ENCODE measurements around the gene ADAMTS6.

The ADAMTS6 gene

DNA sequence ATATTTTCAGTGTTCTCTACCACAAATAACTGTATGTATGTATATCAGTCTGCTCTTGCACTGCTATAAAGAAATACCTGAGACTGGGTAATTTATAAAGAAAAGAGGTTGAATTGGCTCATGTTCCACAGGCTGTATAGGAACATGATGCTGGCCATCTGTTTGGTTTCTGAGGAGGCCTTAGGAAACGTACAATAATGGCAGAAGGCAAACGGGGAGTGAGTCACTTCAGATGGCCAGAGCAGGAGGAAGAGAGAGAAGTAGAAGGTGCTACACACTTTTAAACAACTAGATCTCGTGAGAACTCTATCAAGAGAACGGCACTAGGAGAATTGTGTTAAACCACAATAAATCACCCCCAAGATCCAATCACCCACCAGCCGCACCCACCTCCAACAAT, 121.7 kb downstream of the ADAMTS6 start:
- Histone ChIP-seq H3K36me3 (no peaks in the 10 kb centered on the region), H3K27ac (no peak overlapping the region), H3K4me3 (ENCODE audit: low read depth, low read length) (no peak overlapping the region), H3K27me3 (ENCODE audit: insufficient read depth, low read depth, severe bottlenecking) (no peaks in the 10 kb centered on the region), H3K9me3 (ENCODE audit: severe bottlenecking) (no peaks in the 10 kb centered on the region)
- no peak for DNase-seq
- TF ChIP-seq, protein P1, sequence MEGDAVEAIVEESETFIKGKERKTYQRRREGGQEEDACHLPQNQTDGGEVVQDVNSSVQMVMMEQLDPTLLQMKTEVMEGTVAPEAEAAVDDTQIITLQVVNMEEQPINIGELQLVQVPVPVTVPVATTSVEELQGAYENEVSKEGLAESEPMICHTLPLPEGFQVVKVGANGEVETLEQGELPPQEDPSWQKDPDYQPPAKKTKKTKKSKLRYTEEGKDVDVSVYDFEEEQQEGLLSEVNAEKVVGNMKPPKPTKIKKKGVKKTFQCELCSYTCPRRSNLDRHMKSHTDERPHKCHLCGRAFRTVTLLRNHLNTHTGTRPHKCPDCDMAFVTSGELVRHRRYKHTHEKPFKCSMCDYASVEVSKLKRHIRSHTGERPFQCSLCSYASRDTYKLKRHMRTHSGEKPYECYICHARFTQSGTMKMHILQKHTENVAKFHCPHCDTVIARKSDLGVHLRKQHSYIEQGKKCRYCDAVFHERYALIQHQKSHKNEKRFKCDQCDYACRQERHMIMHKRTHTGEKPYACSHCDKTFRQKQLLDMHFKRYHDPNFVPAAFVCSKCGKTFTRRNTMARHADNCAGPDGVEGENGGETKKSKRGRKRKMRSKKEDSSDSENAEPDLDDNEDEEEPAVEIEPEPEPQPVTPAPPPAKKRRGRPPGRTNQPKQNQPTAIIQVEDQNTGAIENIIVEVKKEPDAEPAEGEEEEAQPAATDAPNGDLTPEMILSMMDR (IDR thresholded peaks at IDR 0.05; ENCODE audit: low read depth, low read length) = no peak

DNA sequence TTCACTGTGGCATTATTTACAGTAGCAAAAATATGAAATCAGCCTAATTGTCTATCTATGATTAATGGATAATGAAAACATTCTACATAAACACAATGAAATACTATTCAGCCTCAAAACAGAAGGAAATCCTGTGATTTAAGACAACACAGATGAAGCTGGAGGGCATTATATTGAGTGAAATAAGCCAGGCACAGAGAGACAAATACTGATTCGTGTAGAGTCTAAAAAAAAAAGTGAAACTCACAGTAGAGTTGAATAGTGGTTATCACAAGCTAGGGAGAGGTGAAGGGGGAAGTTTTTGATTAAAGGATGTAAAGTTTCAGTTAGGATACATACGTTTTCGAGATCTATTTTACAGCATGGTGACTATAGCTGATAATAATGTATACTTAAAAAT, 122.2 kb downstream of the ADAMTS6 start:
- no peak overlapping the region for H3K4me3 ChIP-seq (ENCODE audit: low read depth, low read length)
- H3K27me3 ChIP-seq (ENCODE audit: insufficient read depth, low read depth, severe bottlenecking) = no peaks in the 10 kb centered on the region
- DNase-seq = no peak
- H3K9me3 ChIP-seq (ENCODE audit: severe bottlenecking) = no peaks in the 10 kb centered on the region
- no peak overlapping the region for H3K27ac ChIP-seq
- H3K36me3 ChIP-seq = no peaks in the 10 kb centered on the region
- TF ChIP-seq, protein P1 (IDR thresholded peaks at IDR 0.05; ENCODE audit: low read depth, low read length) = no peak

DNA sequence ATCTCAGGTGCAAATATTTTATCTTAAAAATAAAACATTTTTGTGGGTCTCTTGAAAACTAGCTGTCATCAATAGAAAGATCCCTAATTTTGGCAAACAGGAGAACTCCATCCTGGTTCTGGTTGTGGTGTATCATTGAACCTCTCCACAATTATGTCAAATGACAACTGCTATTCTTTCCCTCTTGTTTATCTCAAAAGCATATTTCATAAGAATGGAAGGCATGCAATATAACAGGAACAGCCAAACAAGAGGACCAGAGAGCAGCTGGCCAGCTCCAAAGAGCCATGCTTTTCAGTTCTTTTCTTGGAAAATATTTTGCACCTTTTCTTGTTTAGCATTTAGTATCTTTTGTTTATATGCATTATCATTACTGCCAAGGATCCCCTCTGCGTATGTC, 125.4 kb downstream of the ADAMTS6 start:
- no peaks in the 10 kb centered on the region for H3K27me3 ChIP-seq (ENCODE audit: insufficient read depth, low read depth, severe bottlenecking)
- no peaks in the 10 kb centered on the region for H3K9me3 ChIP-seq (ENCODE audit: severe bottlenecking)
- TF ChIP-seq, protein P1 (IDR thresholded peaks at IDR 0.05; ENCODE audit: low read depth, low read length) = no peak
- H3K27ac ChIP-seq = no peak overlapping the region
- H3K36me3 ChIP-seq = no peaks in the 10 kb centered on the region
- H3K4me3 ChIP-seq (ENCODE audit: low read depth, low read length) = no peak overlapping the region
- DNase-seq = no peak

- no peaks in the 10 kb centered on the region for H3K27me3 ChIP-seq (ENCODE audit: insufficient read depth, low read depth, severe bottlenecking)
- no peaks in the 10 kb centered on the region for H3K36me3 ChIP-seq
- DNase-seq = no peak
- H3K27ac ChIP-seq = no peak overlapping the region
- no peaks in the 10 kb centered on the region for H3K9me3 ChIP-seq (ENCODE audit: severe bottlenecking)
- TF ChIP-seq, protein P1 (IDR thresholded peaks at IDR 0.05; ENCODE audit: low read depth, low read length) = no peak
- H3K4me3 ChIP-seq (ENCODE audit: low read depth, low read length) = no peak overlapping the region
Measured at GRCh38 chr5:65355301-65355700, 126.4 kb downstream of the ADAMTS6 start.

DNA sequence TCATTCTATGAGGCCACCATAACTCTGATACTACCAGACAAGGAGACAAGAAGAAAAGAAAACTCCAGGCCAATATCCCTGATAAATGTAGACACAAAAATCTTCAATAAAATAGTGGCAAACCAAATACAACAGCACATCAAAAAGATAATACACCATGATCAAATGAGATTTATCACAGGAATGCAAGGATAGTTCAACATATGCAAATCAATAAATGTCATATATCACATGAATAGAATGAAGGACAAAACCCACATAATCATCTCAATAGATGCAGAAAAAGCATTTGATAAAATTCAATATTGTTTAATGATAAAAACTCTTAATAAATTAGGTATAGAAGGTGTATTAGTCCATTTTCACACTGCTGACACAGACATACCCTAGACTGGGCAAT, 139.9 kb downstream of the ADAMTS6 start:
- Histone ChIP-seq H3K27me3 (ENCODE audit: insufficient read depth, low read depth, severe bottlenecking) (no peaks in the 10 kb centered on the region), H3K27ac (no peak overlapping the region), H3K9me3 (ENCODE audit: severe bottlenecking) (no peaks in the 10 kb centered on the region), H3K36me3 (no peaks in the 10 kb centered on the region), H3K4me3 (ENCODE audit: low read depth, low read length) (no peak overlapping the region)
- no peak for DNase-seq
- TF ChIP-seq, protein P1 (IDR thresholded peaks at IDR 0.05; ENCODE audit: low read depth, low read length) = no peak

GRCh38 chr5:65338606-65339151, 143.0 kb downstream of the ADAMTS6 start:
- DNase-seq = no peak
- Histone ChIP-seq H3K27me3 (ENCODE audit: insufficient read depth, low read depth, severe bottlenecking) (no peaks in the 10 kb centered on the region), H3K36me3 (no peaks in the 10 kb centered on the region), H3K27ac (no peak overlapping the region), H3K4me3 (ENCODE audit: low read depth, low read length) (no peak overlapping the region), H3K9me3 (ENCODE audit: severe bottlenecking) (no peaks in the 10 kb centered on the region)
- TF ChIP-seq, protein P1 (IDR thresholded peaks at IDR 0.05; ENCODE audit: low read depth, low read length) = no peak
